Gastroesophageal sphincter (tissue), 4 donors: ENCODE results near the gene CRYL1. TPM values are rescaled to one million over a fixed set of nuclear protein-coding genes. Genes with fewer than 3 reads are reported as not detected.

Experiments used
- ATAC-seq: fragments of 150-250 bp; one replicate; pipeline ENCODE4 v1.9.1; 2016; ENCODE audit warnings: mild to moderate bottlenecking, moderate library complexity
- H3K27ac ChIP-seq, 4 donors: fragments of 200-600 bp; sonication (generic) in 3 of 4; 1 replicate in 3 of 4; 2 replicates in 1 of 4; pipeline ENCODE4 v1.5.1; 2016 to 2019
- H3K27me3 ChIP-seq: fragments of 200-600 bp; sonication (generic); one replicate; pipeline ENCODE4 v1.5.1; 2019
- H3K36me3 ChIP-seq, 2 donors: fragments of 200-600 bp; sonication (generic); one replicate each; pipeline ENCODE4 v1.5.1; 2019; ENCODE audit warnings: control low read depth in 1 of 2
- H3K4me1 ChIP-seq, 3 donors: fragments of 200-600 bp; sonication (generic); 1 replicate in 2 of 3; 2 replicates in 1 of 3; pipeline ENCODE4 v1.5.1; 2016 to 2019; ENCODE audit warnings: control low read depth in 2 of 3
- H3K4me3 ChIP-seq, 2 donors: fragments of 200-600 bp; sonication (generic); one replicate each; pipeline ENCODE4 v1.5.1; 2019; ENCODE audit warnings: mild to moderate bottlenecking in 1 of 2, moderate library complexity in 1 of 2
- H3K9me3 ChIP-seq, 3 donors: fragments of 200-600 bp; sonication (generic); one replicate each; pipeline ENCODE4 v1.5.1; 2017 to 2019; ENCODE audit warnings: control low read depth in 2 of 3
- EP300 ChIP-seq: sonication (generic); formaldehyde crosslinking; IDR thresholded peaks from one replicate; pipeline ENCODE4 v1.6.1; 2017; ENCODE audit warnings: antibody characterized with exemption, mild to moderate bottlenecking
- POLR2A ChIP-seq, 2 donors: fragments of 450-650 bp; IDR thresholded peaks; one replicate each; pipeline ENCODE4 v1.6.1; 2017; ENCODE audit warnings: antibody characterized with exemption in 2 of 2, mild to moderate bottlenecking in 2 of 2, moderate library complexity in 1 of 2
- POLR2AphosphoS5 ChIP-seq: sonication (generic); formaldehyde crosslinking; IDR thresholded peaks from one replicate; pipeline ENCODE4 v1.6.1; 2017; ENCODE audit warnings: antibody characterized with exemption
- WGBS, 2 donors: methylation state at CpG; one replicate each; pipeline ENCODE4 v1.1.5; 2018; ENCODE audit warnings: low coverage in 1 of 2; 5-methylcytosine and 5-hydroxymethylcytosine counted together
- total RNA-seq, 4 donors: library from RNA; depleted of rRNA; stranded (reverse); fragments of >200 nt; gene quantifications; one replicate each; pipeline ENCODE4 v1.1.0, GENCODE V29; 2016
- TF ChIP-seq, protein P1 (sequence below), 4 experiments: fragments of 200-600 bp in 2 of 4; fragments of 450-650 bp in 2 of 4; sonication (generic) in 1 of 4; IDR thresholded peaks; one replicate each; pipeline ENCODE4 v1.5.1; 2017 to 2019; ENCODE audit warnings: antibody characterized with exemption in 4 of 4, mild to moderate bottlenecking in 2 of 4, moderate library complexity in 2 of 4

CRYL1 gene
- total RNA-seq, 4 donors from 2014 or later: 45.9 to 55.9 (median 47.0) TPM

DNA sequence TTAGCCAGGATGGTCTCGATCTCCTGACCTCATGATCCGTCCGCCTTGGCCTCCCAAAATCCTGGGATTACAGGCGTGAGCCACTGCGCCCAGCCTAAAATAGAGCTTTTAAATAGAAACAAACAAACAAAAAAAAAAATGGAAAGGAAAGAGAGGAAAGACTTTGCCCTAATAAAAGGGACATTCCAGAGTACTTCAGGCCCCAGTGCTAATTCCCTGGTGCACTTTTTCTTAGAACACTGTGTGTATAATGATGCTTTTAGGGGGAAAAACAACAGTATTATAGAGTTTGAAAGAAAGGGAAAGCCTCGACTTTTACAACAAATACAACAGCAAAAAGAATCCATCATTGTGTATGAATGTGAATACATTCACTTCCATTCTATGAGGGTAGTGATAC, 104.7 kb downstream of the CRYL1 start:
- Histone ChIP-seq H3K4me1 (peaks cover 0 to 12% (median 3%) of the 10 kb centered on the region in 3 donors), H3K4me3 (no peak overlapping the region), H3K27me3 (no peaks in the 10 kb centered on the region), H3K36me3 (peaks cover 0 to 50% of the 10 kb centered on the region in 2 donors), H3K9me3 (no peaks in the 10 kb centered on the region), H3K27ac (peak overlapping the region in 1 of 4 donors; percentile 25)
- TF ChIP-seq POLR2AphosphoS5 (no peak), POLR2A (IDR thresholded peaks at IDR 0.05) (no peak), EP300 (no peak)
- TF ChIP-seq, protein P1, sequence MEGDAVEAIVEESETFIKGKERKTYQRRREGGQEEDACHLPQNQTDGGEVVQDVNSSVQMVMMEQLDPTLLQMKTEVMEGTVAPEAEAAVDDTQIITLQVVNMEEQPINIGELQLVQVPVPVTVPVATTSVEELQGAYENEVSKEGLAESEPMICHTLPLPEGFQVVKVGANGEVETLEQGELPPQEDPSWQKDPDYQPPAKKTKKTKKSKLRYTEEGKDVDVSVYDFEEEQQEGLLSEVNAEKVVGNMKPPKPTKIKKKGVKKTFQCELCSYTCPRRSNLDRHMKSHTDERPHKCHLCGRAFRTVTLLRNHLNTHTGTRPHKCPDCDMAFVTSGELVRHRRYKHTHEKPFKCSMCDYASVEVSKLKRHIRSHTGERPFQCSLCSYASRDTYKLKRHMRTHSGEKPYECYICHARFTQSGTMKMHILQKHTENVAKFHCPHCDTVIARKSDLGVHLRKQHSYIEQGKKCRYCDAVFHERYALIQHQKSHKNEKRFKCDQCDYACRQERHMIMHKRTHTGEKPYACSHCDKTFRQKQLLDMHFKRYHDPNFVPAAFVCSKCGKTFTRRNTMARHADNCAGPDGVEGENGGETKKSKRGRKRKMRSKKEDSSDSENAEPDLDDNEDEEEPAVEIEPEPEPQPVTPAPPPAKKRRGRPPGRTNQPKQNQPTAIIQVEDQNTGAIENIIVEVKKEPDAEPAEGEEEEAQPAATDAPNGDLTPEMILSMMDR (IDR thresholded peaks at IDR 0.05): no peak
- ATAC-seq: no peak
- 68 to 84% methylated on average over 2 to 5 of the region's 6 CpGs for WGBS, 2 donors

DNA sequence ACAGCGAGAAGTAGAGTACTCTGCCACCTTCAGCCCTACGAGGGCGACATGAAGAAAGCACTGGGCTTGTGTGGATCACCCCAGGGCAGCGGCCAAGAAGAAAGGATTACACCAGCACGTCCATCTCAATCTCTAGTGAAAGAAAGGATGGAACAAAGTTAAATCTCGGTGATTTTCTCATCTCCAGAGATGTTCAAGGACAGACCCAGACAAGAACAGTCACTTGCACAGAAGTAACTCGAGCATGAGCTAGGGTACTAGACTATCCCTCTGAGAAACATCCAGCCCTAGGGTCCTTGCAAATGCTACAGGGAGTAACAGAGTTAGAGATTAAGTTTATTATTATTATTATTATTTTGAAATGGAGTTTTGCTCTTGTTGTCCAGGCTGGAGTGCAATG, 106.7 kb downstream of the CRYL1 start:
- 96 to 97% methylated on average over 5 to 7 of the region's 7 CpGs for WGBS, 2 donors
- Histone ChIP-seq H3K4me3 (no peak overlapping the region), H3K9me3 (no peaks in the 10 kb centered on the region), H3K4me1 (peaks cover 0 to 12% (median 3%) of the 10 kb centered on the region in 3 donors), H3K36me3 (peaks cover 0 to 30% of the 10 kb centered on the region in 2 donors), H3K27ac (no peak overlapping the region), H3K27me3 (no peaks in the 10 kb centered on the region)
- ATAC-seq: no peak
- TF ChIP-seq POLR2A (IDR thresholded peaks at IDR 0.05) (no peak), POLR2AphosphoS5 (no peak), EP300 (no peak)
- TF ChIP-seq, protein P1 (IDR thresholded peaks at IDR 0.05): no peak

DNA sequence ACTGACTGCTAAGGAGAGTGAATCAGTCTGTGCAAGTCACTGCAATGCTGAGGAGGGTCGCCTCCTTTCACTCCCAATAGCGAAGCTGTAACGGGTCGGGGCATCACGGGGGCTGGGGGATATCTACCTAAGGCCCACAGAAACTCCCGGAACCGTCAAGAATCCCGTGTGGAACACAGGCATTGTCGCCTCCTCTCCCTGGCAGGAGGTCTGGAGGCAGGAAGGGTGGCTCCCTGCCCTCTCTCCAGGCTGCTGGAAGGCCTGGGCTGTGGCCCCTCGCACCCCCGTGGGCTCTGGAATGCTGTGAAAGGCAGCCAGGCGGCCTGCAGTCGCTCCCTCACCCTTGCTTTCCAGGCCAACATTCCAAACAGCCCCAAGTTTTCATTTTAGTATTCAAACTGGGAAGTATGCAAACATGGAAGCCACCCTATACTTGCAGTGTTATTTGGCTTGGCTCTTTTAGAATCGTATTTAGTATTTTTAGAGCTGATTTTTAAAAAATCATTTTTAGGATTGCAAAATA, 109.4 kb downstream of the CRYL1 start:
- no peak overlapping the region for H3K27ac ChIP-seq
- TF ChIP-seq EP300 (no peak), POLR2A (IDR thresholded peaks at IDR 0.05) (no peak), POLR2AphosphoS5 (no peak)
- TF ChIP-seq, protein P1 (IDR thresholded peaks at IDR 0.05): no peak

DNA sequence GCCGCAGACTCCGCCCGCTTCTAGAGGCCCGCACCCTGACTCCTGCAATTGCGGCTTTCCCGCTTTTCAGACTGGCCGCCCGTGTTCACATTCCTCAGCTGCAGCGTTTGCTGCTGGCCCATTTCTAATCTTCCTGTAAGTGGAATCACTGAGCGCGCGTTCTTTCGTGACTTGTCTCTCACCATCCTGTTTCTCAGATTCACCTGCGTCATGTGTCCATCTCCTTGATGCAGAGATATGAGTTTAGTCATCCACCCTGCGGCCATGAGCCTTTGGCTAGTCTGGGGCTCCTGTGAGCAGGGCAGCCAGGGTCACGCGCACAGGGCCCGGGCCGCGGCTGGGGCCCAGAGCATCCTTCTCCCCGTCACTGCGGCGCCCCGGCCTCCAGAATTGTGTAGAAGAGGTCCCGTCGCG, 110.0 kb downstream of the CRYL1 start:
- Histone ChIP-seq H3K27ac (no peak overlapping the region), H3K27me3 (no peaks in the 10 kb centered on the region), H3K4me1 (peaks cover 0 to 12% (median 3%) of the 10 kb centered on the region in 3 donors), H3K9me3 (no peaks in the 10 kb centered on the region), H3K4me3 (no peak overlapping the region), H3K36me3 (peaks cover 0 to 31% of the 10 kb centered on the region in 2 donors)
- no peak for TF ChIP-seq POLR2AphosphoS5
- TF ChIP-seq, protein P1 (IDR thresholded peaks at IDR 0.05): no peak
- no peak for TF ChIP-seq EP300
- no peak for TF ChIP-seq POLR2A (IDR thresholded peaks at IDR 0.05)
- ATAC-seq: no peak
- 97% methylated on average over 12 of the region's 27 CpGs; no CpG with 5 or more reads in 1 of the 2 donors for WGBS, 2 donors

More for the DNA sequence above, 109.4 kb downstream of the CRYL1 start:
- H3K4me1 ChIP-seq: peaks cover 0 to 12% (median 3%) of the 10 kb centered on the region in 3 donors
- no peak for ATAC-seq
- H3K4me3 ChIP-seq: no peak overlapping the region
- H3K36me3 ChIP-seq: peaks cover 0 to 31% of the 10 kb centered on the region in 2 donors
- WGBS, 2 donors: 71 to 82% methylated on average over 5 to 6 of the region's 14 CpGs
- no peaks in the 10 kb centered on the region for H3K9me3 ChIP-seq
- no peaks in the 10 kb centered on the region for H3K27me3 ChIP-seq

DNA sequence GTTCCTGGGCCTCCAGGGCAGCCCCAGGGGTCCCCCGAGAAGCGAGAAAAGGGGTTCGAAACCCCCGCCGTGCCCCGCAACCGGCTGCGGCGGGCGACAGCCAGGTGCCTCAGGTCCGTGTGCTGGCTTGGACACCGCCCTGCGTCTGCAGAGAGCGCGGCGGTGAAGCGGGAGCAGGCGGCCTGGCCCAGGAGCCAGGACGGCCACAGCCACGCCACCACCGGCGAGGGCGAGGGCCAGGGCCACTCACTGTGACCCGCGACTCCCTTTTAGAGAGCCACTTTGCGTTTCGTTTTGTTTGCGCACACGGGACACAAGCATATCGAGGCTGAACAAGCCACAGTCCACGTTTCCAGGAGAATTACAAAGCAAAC, 110.4 kb downstream of the CRYL1 start:
- no peaks in the 10 kb centered on the region for H3K27me3 ChIP-seq
- no peaks in the 10 kb centered on the region for H3K9me3 ChIP-seq
- H3K4me3 ChIP-seq: no peak overlapping the region
- no peak for ATAC-seq
- H3K36me3 ChIP-seq: peaks cover 0 to 31% of the 10 kb centered on the region in 2 donors
- H3K27ac ChIP-seq: no peak overlapping the region
- 79% methylated on average over 18 of the region's 31 CpGs; no CpG with 5 or more reads in 1 of the 2 donors for WGBS, 2 donors
- TF ChIP-seq POLR2AphosphoS5 (no peak), EP300 (no peak), POLR2A (IDR thresholded peaks at IDR 0.05) (no peak)
- TF ChIP-seq, protein P1 (IDR thresholded peaks at IDR 0.05): no peak
- peaks cover 0 to 11% (median 3%) of the 10 kb centered on the region in 3 donors for H3K4me1 ChIP-seq
